HepG2 (cell line): ENCODE results near the gene MTHFD1. TPM values are rescaled to one million over a fixed set of nuclear protein-coding genes. Genes with fewer than 3 reads are reported as not detected.
A peak's percentile ranks its signal among the peaks of the same experiment; 100 is the strongest.

Experiments used
- ELF3 ChIP-seq: IDR thresholded peaks from 2 replicates; pipeline ENCODE4 v1.6.1; 2016; ENCODE audit warnings: missing genetic modification reagents, missing compliant biosample characterization
- MEIS2 ChIP-seq: sonication (generic); formaldehyde crosslinking; IDR thresholded peaks from 2 replicates; pipeline ENCODE4 v1.9.0; 2021; ENCODE audit warnings: mild to moderate bottlenecking, missing genetic modification reagents
- NCOR1 ChIP-seq: fragments of 200-600 bp; sonication (generic); IDR thresholded peaks from 2 replicates; pipeline ENCODE4 v1.7.0; 2017; ENCODE audit warnings: antibody characterized with exemption, low read length, borderline replicate concordance
- SMAD9 ChIP-seq: sonication (generic); formaldehyde crosslinking; IDR thresholded peaks from 2 replicates; pipeline ENCODE4 v1.5.1; 2020; ENCODE audit warnings: mild to moderate bottlenecking, missing genetic modification reagents
- ZMYM4 ChIP-seq: sonication (generic); formaldehyde crosslinking; IDR thresholded peaks from 2 replicates; pipeline ENCODE4 v1.8.1; 2023; ENCODE audit warnings: mild to moderate bottlenecking, missing genetic modification reagents
- ZNF225 ChIP-seq: sonication (generic); formaldehyde crosslinking; IDR thresholded peaks from 2 replicates; pipeline ENCODE4 v1.4.0; 2020; ENCODE audit warnings: mild to moderate bottlenecking, missing genetic modification reagents
- ZNF503 ChIP-seq: sonication (generic); formaldehyde crosslinking; IDR thresholded peaks from 2 replicates; pipeline ENCODE4 v1.4.0; 2020; ENCODE audit warnings: missing genetic modification reagents
- ZNF770 ChIP-seq: sonication (generic); formaldehyde crosslinking; IDR thresholded peaks from 2 replicates; pipeline ENCODE4 v1.5.0; 2020; ENCODE audit warnings: mild to moderate bottlenecking, missing genetic modification reagents
- ZNF777 ChIP-seq: sonication (generic); formaldehyde crosslinking; IDR thresholded peaks from 2 replicates; pipeline ENCODE4 v1.4.0; 2020; ENCODE audit warnings: missing genetic modification reagents
- polyA plus RNA-seq, 8 experiments: library from polyadenylated mRNA; depleted of rRNA in 3 of 8; stranded (reverse) in 7 of 8; unstranded in 1 of 8; fragments of >200 nt; fragmentation: Illumina TruSeq in 4 of 8; extraction: Trizol in 4 of 8; gene quantifications; 2 replicates each; pipeline versions ENCODE4 v1.2.1 to v1.2.3, GENCODE V29; 2011 to 2016; ENCODE audit warnings: low read depth in 4 of 8, missing spikeins in 1 of 8, mixed read lengths in 1 of 8; ENCODE audit not compliant: insufficient read depth in 1 of 8
- total RNA-seq, 5 experiments: library from RNA; depleted of rRNA; stranded (reverse); fragments of >200 nt; fragmentation: Illumina TruSeq; extraction: Trizol; gene quantifications; 2 replicates each; pipeline ENCODE4 v1.2.3, GENCODE V29; 2016; ENCODE audit warnings: low read depth in 1 of 5
- TF ChIP-seq, protein P1 (sequence below), 2 experiments: fragments of 450-650 bp in 1 of 2; sonication (generic) in 1 of 2; formaldehyde crosslinking in 1 of 2; IDR thresholded peaks; 2 replicates each; pipeline versions ENCODE4 v1.6.1 to v1.8.0; 2016 to 2022; ENCODE audit warnings: antibody characterized with exemption in 1 of 2, mild to moderate bottlenecking in 1 of 2, missing genetic modification reagents in 1 of 2
- TF ChIP-seq, protein P2 (sequence below): sonication (generic); formaldehyde crosslinking; IDR thresholded peaks from 2 replicates; pipeline ENCODE4 v1.4.0; 2020; ENCODE audit warnings: missing genetic modification reagents
- TF ChIP-seq, protein P3 (sequence below): sonication (generic); formaldehyde crosslinking; IDR thresholded peaks from 2 replicates; pipeline ENCODE4 v1.5.1; 2020; ENCODE audit warnings: missing genetic modification reagents, mild to moderate bottlenecking, borderline replicate concordance

MTHFD1 gene
- total and polyA plus RNA-seq, 2 of the 13 experiments (the other 11 are each of a cell fraction or from before 2014, with no cell fraction given) = 31.0 to 106 TPM

DNA sequence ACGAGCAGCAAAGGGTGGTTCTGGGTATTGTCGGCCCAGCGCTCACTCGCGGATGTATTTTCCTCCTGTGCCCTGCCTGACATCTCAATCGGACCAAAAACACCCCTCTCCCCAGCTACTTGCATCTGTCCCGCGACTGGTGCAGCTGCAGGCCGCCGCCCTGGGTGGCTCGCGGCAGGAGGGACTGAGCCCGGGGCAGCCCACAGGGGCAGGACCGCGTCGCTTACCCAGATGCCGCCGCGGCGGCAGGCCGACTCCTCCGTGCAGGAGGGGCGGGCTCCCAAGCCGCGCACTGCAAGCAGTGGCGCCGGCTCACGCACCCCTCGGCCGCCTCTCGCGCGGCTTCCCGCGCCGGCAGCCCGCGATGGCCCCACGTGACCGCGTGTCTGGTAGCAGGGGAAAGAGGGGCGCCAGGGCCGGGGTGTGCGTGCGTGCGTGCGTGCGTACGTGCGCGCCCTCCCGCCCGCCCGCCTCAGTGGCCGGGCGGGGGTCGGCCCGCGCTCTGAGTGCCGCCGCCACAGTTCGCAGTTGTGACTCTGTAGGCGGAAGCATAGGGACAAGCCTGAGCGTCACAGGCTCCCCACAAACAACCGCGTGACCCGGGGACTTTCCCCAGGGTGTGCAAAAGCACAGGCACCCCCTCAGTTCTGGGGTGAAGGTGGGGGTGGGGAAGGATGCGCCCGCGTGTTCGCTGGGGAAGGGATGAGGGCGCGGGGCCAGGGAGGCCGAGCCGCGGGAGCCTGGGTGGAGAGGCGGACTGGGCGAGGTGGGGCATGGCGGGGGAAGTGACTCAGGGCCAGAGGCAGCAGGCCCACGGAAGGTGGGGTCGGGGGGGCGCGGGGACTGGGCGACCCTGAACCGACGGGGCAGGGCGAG is 115.5 kb downstream of the MTHFD1 start, which contains the start of gene ZBTB25 (continued):
- TF ChIP-seq, protein P1, sequence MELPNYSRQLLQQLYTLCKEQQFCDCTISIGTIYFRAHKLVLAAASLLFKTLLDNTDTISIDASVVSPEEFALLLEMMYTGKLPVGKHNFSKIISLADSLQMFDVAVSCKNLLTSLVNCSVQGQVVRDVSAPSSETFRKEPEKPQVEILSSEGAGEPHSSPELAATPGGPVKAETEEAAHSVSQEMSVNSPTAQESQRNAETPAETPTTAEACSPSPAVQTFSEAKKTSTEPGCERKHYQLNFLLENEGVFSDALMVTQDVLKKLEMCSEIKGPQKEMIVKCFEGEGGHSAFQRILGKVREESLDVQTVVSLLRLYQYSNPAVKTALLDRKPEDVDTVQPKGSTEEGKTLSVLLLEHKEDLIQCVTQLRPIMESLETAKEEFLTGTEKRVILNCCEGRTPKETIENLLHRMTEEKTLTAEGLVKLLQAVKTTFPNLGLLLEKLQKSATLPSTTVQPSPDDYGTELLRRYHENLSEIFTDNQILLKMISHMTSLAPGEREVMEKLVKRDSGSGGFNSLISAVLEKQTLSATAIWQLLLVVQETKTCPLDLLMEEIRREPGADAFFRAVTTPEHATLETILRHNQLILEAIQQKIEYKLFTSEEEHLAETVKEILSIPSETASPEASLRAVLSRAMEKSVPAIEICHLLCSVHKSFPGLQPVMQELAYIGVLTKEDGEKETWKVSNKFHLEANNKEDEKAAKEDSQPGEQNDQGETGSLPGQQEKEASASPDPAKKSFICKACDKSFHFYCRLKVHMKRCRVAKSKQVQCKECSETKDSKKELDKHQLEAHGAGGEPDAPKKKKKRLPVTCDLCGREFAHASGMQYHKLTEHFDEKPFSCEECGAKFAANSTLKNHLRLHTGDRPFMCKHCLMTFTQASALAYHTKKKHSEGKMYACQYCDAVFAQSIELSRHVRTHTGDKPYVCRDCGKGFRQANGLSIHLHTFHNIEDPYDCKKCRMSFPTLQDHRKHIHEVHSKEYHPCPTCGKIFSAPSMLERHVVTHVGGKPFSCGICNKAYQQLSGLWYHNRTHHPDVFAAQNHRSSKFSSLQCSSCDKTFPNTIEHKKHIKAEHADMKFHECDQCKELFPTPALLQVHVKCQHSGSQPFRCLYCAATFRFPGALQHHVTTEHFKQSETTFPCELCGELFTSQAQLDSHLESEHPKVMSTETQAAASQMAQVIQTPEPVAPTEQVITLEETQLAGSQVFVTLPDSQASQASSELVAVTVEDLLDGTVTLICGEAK (IDR thresholded peaks at IDR 0.05) = no peak
- TF ChIP-seq, protein P1 (CRISPR knock-in tag; IDR thresholded peaks at IDR 0.05) = no peak
- TF ChIP-seq ZNF503 (peak; percentile 64; the same call in 1 of the 2 replicates), ZNF225 (CRISPR knock-in tag) (peak; percentile 12; the same call in 1 of the 2 replicates), SMAD9 (CRISPR knock-in tag) (no peak), NCOR1 (no peak), MEIS2 (CRISPR knock-in tag) (0 out of 2 replicates have a peak, but pooled peaks have one; percentile 39), ZMYM4 (CRISPR knock-in tag) (peak; percentile 91), ELF3 (peak; percentile 60), ZNF770 (0 out of 2 replicates have a peak, but pooled peaks have one; percentile 28), ZNF777 (CRISPR knock-in tag) (0 out of 2 replicates have a peak, but pooled peaks have one; percentile 2)
- TF ChIP-seq, protein P2, sequence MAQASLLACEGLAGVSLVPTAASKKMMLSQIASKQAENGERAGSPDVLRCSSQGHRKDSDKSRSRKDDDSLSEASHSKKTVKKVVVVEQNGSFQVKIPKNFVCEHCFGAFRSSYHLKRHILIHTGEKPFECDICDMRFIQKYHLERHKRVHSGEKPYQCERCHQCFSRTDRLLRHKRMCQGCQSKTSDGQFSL (CRISPR knock-in tag) = no peak
- TF ChIP-seq, protein P3, sequence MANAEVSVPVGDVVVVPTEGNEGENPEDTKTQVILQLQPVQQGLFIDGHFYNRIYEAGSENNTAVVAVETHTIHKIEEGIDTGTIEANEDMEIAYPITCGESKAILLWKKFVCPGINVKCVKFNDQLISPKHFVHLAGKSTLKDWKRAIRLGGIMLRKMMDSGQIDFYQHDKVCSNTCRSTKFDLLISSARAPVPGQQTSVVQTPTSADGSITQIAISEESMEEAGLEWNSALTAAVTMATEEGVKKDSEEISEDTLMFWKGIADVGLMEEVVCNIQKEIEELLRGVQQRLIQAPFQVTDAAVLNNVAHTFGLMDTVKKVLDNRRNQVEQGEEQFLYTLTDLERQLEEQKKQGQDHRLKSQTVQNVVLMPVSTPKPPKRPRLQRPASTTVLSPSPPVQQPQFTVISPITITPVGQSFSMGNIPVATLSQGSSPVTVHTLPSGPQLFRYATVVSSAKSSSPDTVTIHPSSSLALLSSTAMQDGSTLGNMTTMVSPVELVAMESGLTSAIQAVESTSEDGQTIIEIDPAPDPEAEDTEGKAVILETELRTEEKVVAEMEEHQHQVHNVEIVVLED = peak; percentile 98
